GM23338 (cell line): ENCODE measurements around the gene DCAF10. TPM values are rescaled to one million over a fixed set of nuclear protein-coding genes. Genes with fewer than 3 reads are reported as not detected.

ENCODE experiments used
- ATAC-seq: fragments of 200-7000 bp; cut with Tn5 transposase; 3 replicates; pipeline ENCODE4 v1.9.1; 2020
- DNase-seq: peaks from one replicate; pipeline ENCODE4 v3.0.0-alpha.2; 2015; ENCODE audit warnings: low spot score
- H2AFZ ChIP-seq: fragments of 200-600 bp; sonication (generic); 2 replicates; pipeline ENCODE4 v1.8.0; 2016; ENCODE audit warnings: antibody characterized with exemption, mild to moderate bottlenecking, moderate library complexity
- H3F3A ChIP-seq: fragments of 200-600 bp; sonication (generic); replicated peaks from 2 replicates; pipeline ENCODE4 v1.8.0; 2017; ENCODE audit warnings: antibody characterized with exemption, mixed run types, low read depth
- H3K27ac ChIP-seq: fragments of 200-600 bp; sonication (generic); 2 replicates; pipeline ENCODE4 v1.6.1; 2016; ENCODE audit warnings: low read depth
- H3K27me3 ChIP-seq: fragments of 200-600 bp; sonication (generic); 2 replicates; pipeline ENCODE4 v1.8.0; 2016; ENCODE audit warnings: mild to moderate bottlenecking, mixed run types, moderate library complexity; ENCODE audit not compliant: insufficient read depth
- H3K36me3 ChIP-seq: fragments of 200-600 bp; sonication (generic); 2 replicates; pipeline ENCODE4 v1.8.0; 2016; ENCODE audit warnings: mild to moderate bottlenecking; ENCODE audit not compliant: insufficient read depth
- H3K4me1 ChIP-seq: fragments of 200-600 bp; sonication (generic); 2 replicates; pipeline ENCODE4 v1.8.0; 2016; ENCODE audit warnings: mild to moderate bottlenecking, moderate library complexity; ENCODE audit not compliant: insufficient read depth
- H3K4me2 ChIP-seq: fragments of 200-600 bp; sonication (generic); 2 replicates; pipeline ENCODE4 v1.7.1; 2017; ENCODE audit warnings: mixed run types
- H3K4me3 ChIP-seq: fragments of 200-600 bp; sonication (generic); 2 replicates; pipeline ENCODE4 v1.6.1; 2016; ENCODE audit warnings: mixed run types
- H3K79me2 ChIP-seq: fragments of 200-600 bp; sonication (generic); replicated peaks from 2 replicates; pipeline ENCODE4 v1.8.0; 2017; ENCODE audit warnings: mild to moderate bottlenecking; ENCODE audit not compliant: insufficient read depth
- H3K9me2 ChIP-seq: fragments of 200-600 bp; sonication (generic); 2 replicates; pipeline ENCODE4 v1.8.0; 2017; ENCODE audit not compliant: insufficient read depth
- H4K20me1 ChIP-seq: fragments of 200-600 bp; sonication (generic); replicated peaks from 2 replicates; pipeline ENCODE4 v1.8.0; 2017; ENCODE audit warnings: mild to moderate bottlenecking; ENCODE audit not compliant: insufficient read depth
- H3K27ac Mint-ChIP-seq: 2 replicates; pipeline ENCODE4 v1.8.0; 2020; ENCODE audit warnings: inconsistent platforms, mild to moderate bottlenecking, moderate library complexity, mixed read lengths
- H3K27me3 Mint-ChIP-seq: 3 replicates; pipeline ENCODE4 v1.8.0; 2022; ENCODE audit warnings: low read depth, mild to moderate bottlenecking, moderate library complexity, mixed read lengths, inconsistent platforms; ENCODE audit not compliant: insufficient read depth, poor library complexity
- H3K36me3 Mint-ChIP-seq: 3 replicates; pipeline ENCODE4 v1.8.0; 2021; ENCODE audit warnings: low read depth, mild to moderate bottlenecking, inconsistent platforms, moderate library complexity, mixed read lengths
- H3K4me1 Mint-ChIP-seq: 3 replicates; pipeline ENCODE4 v1.8.0; 2020; ENCODE audit warnings: mild to moderate bottlenecking, inconsistent platforms, mixed read lengths
- H3K4me3 Mint-ChIP-seq: 3 replicates; pipeline ENCODE4 v1.8.0; 2021; ENCODE audit warnings: moderate library complexity, mild to moderate bottlenecking, inconsistent platforms, mixed read lengths
- H3K9me3 Mint-ChIP-seq: 3 replicates; pipeline ENCODE4 v1.8.0; 2020; ENCODE audit warnings: moderate library complexity, mild to moderate bottlenecking, inconsistent platforms, mixed read lengths
- CREB1 ChIP-seq: fragments of 250-450 bp; sonication (Bioruptor Pico); IDR thresholded peaks from 2 replicates; pipeline ENCODE4 v1.5.0; 2020; ENCODE audit warnings: low read depth, mild to moderate bottlenecking, moderate library complexity
- EZH2phosphoT487 ChIP-seq: fragments of 200-600 bp; sonication (generic); IDR thresholded peaks from one replicate; pipeline ENCODE4 v1.8.1; 2018; ENCODE audit warnings: antibody characterized with exemption; ENCODE audit not compliant: unreplicated experiment
- JUNB ChIP-seq: IDR thresholded peaks from one replicate; pipeline ENCODE4 v1.6.1; 2016; ENCODE audit warnings: antibody characterized with exemption; ENCODE audit not compliant: unreplicated experiment
- NANOG ChIP-seq: IDR thresholded peaks from 2 replicates; pipeline ENCODE4 v1.6.1; 2016; ENCODE audit warnings: antibody characterized with exemption, borderline replicate concordance
- POLR2AphosphoS5 ChIP-seq: IDR thresholded peaks from 2 replicates; pipeline ENCODE4 v1.6.1; 2016; ENCODE audit warnings: antibody characterized with exemption, low read depth
- ZNF114 ChIP-seq: fragments of 250-450 bp; sonication (Bioruptor Pico); IDR thresholded peaks from 2 replicates; pipeline ENCODE4 v1.5.0; 2020; ENCODE audit warnings: mild to moderate bottlenecking, moderate library complexity
- polyA plus RNA-seq: library from polyadenylated mRNA; unstranded; fragments of >200 nt; fragmentation: Nextera tagmentation; extraction: Ambion mirVana; gene quantifications from 2 replicates; pipeline ENCODE4 v1.2.1, GENCODE V29; 2016
- total RNA-seq: library from RNA; depleted of rRNA; stranded (reverse); fragments of >200 nt; shearing (Covaris generic); gene quantifications from 2 replicates; pipeline ENCODE4 v1.2.3, GENCODE V29; 2014
- TF ChIP-seq, protein P1 (sequence below): fragments of 250-450 bp; sonication (Bioruptor Pico); IDR thresholded peaks from 2 replicates; pipeline ENCODE4 v1.5.0; 2020; ENCODE audit warnings: mild to moderate bottlenecking, moderate library complexity

DCAF10 gene
- total and polyA plus RNA-seq, 2 experiments from 2014 or later = 6.6 to 11.5 TPM

- TF ChIP-seq JUNB (no peak), EZH2phosphoT487 (no peak)
- TF ChIP-seq, protein P1, sequence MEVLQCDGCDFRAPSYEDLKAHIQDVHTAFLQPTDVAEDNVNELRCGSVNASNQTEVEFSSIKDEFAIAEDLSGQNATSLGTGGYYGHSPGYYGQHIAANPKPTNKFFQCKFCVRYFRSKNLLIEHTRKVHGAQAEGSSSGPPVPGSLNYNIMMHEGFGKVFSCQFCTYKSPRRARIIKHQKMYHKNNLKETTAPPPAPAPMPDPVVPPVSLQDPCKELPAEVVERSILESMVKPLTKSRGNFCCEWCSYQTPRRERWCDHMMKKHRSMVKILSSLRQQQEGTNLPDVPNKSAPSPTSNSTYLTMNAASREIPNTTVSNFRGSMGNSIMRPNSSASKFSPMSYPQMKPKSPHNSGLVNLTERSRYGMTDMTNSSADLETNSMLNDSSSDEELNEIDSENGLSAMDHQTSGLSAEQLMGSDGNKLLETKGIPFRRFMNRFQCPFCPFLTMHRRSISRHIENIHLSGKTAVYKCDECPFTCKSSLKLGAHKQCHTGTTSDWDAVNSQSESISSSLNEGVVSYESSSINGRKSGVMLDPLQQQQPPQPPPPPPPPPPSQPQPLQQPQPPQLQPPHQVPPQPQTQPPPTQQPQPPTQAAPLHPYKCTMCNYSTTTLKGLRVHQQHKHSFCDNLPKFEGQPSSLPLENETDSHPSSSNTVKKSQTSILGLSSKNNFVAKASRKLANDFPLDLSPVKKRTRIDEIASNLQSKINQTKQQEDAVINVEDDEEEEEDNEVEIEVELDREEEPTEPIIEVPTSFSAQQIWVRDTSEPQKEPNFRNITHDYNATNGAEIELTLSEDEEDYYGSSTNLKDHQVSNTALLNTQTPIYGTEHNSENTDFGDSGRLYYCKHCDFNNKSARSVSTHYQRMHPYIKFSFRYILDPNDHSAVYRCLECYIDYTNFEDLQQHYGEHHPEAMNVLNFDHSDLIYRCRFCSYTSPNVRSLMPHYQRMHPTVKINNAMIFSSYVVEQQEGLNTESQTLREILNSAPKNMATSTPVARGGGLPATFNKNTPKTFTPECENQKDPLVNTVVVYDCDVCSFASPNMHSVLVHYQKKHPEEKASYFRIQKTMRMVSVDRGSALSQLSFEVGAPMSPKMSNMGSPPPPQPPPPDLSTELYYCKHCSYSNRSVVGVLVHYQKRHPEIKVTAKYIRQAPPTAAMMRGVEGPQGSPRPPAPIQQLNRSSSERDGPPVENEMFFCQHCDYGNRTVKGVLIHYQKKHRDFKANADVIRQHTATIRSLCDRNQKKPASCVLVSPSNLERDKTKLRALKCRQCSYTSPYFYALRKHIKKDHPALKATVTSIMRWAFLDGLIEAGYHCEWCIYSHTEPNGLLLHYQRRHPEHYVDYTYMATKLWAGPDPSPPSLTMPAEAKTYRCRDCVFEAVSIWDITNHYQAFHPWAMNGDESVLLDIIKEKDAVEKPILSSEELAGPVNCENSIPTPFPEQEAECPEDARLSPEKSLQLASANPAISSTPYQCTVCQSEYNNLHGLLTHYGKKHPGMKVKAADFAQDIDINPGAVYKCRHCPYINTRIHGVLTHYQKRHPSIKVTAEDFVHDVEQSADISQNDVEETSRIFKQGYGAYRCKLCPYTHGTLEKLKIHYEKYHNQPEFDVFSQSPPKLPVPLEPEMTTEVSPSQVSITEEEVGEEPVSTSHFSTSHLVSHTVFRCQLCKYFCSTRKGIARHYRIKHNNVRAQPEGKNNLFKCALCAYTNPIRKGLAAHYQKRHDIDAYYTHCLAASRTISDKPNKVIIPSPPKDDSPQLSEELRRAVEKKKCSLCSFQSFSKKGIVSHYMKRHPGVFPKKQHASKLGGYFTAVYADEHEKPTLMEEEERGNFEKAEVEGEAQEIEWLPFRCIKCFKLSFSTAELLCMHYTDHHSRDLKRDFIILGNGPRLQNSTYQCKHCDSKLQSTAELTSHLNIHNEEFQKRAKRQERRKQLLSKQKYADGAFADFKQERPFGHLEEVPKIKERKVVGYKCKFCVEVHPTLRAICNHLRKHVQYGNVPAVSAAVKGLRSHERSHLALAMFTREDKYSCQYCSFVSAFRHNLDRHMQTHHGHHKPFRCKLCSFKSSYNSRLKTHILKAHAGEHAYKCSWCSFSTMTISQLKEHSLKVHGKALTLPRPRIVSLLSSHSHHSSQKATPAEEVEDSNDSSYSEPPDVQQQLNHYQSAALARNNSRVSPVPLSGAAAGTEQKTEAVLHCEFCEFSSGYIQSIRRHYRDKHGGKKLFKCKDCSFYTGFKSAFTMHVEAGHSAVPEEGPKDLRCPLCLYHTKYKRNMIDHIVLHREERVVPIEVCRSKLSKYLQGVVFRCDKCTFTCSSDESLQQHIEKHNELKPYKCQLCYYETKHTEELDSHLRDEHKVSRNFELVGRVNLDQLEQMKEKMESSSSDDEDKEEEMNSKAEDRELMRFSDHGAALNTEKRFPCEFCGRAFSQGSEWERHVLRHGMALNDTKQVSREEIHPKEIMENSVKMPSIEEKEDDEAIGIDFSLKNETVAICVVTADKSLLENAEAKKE (CRISPR knock-in tag) = no peak
These were observed 1.5 kb downstream of the DCAF10 start (continued) for GRCh38 chr9:37801959-37802711.

- Mint-ChIP-seq H3K9me3 (no peaks in the 10 kb centered on the region; the same call in 2 of the 3 replicates), H3K27ac (no peak overlapping the region), H3K4me1 (peaks cover 14% of the 10 kb centered on the region; the same call in 2 of the 3 replicates), H3K4me3 (no peak overlapping the region), H3K36me3 (no peaks in the 10 kb centered on the region), H3K27me3 (no peaks in the 10 kb centered on the region)
- peaks cover 10% of the 10 kb centered on the region; the same call in 1 of the 2 replicates for H4K20me1 ChIP-seq
- peaks cover 41% of the 10 kb centered on the region for H3K79me2 ChIP-seq
- no peak overlapping the region for H3K4me3 ChIP-seq
- H3F3A ChIP-seq = peaks cover 4% of the 10 kb centered on the region; the same call in 1 of the 2 replicates
- no peak overlapping the region for H3K4me2 ChIP-seq
- H3K9me2 ChIP-seq = no peaks in the 10 kb centered on the region
- peaks cover 16% of the 10 kb centered on the region for H3K4me1 ChIP-seq
- no peak overlapping the region for H3K27ac ChIP-seq
- peak; percentile 44 for ATAC-seq
- H2AFZ ChIP-seq = no peak overlapping the region
- no peaks in the 10 kb centered on the region for H3K36me3 ChIP-seq
- peak; percentile 27 for DNase-seq
- H3K27me3 ChIP-seq = no peaks in the 10 kb centered on the region
- TF ChIP-seq NANOG (no peak), ZNF114 (no peak), CREB1 (no peak), POLR2AphosphoS5 (no peak), JUNB (no peak)
- TF ChIP-seq, protein P1 (CRISPR knock-in tag) = no peak
These were observed 5.7 kb downstream of the DCAF10 start for GRCh38 chr9:37806271-37806670.
